Measurements from ENCODE around the gene PGC.

The PGC gene

GRCh38 chr6:41743406-41744235 is 3.6 kb downstream of the PGC start:
- no peak for DNase-seq

- no peak for DNase-seq
Measured at GRCh38 chr6:41741625-41742490, 5.3 kb downstream of the PGC start.

DNA sequence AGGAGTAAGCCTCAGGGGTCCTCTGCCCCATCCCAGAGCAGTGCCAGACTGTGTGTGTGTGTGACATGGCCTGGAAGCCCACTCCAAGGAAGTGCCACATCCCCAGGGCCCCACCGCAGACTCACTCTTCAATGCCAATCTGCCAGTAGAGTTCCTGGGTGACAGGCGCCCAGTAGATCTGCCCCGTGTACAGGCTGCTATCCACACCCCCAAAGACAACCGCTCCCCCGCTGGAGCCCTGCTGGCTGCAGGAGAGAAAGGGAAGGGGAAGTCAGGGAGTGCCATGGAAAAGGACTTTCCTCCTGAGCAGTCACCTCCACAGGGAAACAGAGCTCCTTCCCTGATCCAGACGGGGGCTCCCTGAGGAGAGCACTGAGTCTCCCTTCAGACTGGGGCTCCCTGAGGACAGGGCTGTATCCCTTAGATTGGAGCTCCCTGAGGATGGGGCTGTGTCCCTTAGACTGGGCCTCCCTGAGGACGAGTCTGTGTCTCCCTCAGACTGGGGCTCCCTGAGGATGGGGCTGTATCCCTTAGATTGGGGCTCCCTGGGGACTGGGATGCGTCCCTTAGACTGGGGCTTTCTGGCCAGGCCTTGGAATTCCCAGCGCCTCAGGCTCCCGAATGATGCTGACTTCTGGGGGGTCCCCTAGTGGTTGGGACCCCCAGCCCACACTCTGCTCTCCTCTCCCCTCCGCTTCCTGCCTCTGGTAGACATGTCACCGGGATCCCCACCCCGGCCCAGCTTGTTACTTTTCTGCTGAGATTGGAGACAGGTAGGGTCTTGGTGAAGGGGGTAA is 6.6 kb downstream of the PGC start:
- DNase-seq = no peak

DNA sequence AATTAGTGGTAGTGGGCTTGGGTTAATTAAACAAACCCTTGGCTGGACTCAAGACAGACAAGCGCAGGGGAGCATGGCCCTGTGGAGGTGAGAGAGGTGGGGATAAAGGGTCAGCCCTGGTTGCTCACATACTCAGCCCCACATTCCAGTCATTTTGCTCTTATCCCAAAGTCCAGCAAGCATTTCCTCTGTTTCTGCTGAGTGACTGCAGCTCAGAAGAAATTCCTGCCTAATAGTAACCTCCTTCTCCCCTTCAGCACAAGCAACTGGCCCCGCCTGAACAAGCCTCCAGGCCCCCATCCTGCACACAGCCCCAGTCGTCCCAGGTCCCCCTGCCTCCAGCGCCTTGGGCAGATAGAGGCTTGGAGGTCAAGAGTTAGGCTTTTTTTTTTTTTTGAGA is 8.2 kb downstream of the PGC start:
- DNase-seq = no peak

DNA sequence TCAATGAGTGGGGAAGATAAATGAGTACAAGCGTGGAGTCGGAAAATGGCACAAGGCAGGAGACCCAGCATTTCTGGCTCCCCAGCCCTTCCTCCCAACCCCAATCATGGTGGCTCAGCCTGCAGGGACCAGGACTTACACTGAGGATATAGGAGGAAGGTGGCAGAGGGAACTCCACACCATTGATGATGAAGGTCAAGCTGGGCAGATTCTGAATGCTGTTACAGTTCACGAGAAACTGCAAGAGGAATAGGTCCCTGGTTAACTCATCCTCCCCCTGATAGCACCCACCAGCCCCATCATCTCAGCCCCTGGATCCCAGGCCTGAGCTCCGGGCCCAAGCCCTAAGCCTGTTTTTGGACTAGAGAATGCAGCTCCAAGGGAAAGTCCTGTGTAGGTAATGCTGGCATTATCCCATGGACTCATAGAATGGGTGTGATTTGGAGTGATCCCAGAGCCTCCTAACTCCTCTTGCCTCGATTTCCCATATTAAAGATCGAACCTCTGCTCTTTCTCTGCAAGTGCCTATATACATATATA is 9.5 kb downstream of the PGC start:
- no peak for DNase-seq

DNA sequence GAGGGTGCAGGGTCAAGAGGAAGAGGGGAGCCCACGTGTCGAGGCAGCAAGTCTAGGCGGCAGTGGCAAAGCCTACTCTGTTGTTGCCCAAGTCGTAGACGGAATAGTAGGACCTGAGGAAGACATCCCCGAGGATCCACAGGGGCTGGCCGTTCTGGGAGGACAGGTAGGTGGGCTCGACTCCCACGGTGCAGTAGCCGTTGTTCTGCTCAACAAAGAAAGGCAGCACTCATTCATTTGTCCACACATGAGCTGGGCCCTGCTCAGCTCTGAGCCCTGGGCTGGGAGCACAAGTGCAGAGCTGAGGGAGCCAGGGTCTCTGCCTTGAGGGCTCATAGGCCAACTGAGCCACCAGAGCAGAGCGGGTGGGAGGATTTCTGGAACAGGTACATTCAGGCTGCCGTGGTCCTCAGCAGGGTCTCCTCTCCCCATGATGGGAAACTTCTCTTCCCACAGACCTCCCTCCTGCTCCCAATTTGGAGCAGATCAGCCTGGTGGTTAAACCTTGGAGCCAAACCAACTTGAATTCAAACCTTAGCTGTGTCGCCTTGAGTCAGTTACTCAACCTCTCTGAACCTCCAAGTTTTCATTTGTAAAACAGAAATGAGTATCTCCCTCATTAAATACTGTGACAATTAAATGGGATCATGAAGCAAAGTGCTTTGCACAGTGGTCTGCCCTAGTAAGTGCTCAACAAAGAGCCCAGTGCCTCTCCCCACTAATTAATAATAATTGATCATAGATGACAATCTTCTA is 10.2 kb downstream of the PGC start:
- DNase-seq = no peak

DNA sequence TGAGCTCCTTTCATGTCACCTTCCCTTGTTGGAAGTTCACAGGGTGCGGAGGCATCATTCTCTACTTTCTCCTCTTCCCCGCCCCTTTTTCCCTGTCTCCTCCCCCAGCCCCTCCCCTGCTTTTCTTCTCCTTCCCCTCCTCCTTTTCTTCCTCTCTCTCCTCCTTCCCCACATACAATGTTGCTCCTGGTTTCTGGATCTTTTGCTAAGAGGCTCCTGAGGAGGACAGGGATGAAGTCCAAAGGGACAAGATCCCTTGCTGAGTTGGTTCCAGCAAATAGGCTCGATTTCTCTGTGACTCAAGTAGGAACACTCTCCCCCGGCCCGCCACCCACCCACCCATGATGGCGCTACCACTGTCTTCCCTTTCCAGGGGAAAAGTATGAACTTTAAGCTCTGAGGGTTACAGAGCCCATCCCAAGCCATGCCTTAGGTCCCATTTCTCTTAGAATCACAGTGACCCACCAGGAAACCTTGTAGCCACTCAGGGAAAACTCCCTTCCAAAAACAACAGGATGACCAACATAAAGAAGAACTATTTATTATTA is 10.9 kb downstream of the PGC start:
- DNase-seq = no peak

GRCh38 chr6:41735427-41736185 is 11.6 kb downstream of the PGC start, which contains the start of gene TFEB:
TFEB (minus strand) TSS chr6:41735608; CDS start chr6:41691213, 44,395 bp downstream.
- DNase-seq = peak; percentile 64

DNA sequence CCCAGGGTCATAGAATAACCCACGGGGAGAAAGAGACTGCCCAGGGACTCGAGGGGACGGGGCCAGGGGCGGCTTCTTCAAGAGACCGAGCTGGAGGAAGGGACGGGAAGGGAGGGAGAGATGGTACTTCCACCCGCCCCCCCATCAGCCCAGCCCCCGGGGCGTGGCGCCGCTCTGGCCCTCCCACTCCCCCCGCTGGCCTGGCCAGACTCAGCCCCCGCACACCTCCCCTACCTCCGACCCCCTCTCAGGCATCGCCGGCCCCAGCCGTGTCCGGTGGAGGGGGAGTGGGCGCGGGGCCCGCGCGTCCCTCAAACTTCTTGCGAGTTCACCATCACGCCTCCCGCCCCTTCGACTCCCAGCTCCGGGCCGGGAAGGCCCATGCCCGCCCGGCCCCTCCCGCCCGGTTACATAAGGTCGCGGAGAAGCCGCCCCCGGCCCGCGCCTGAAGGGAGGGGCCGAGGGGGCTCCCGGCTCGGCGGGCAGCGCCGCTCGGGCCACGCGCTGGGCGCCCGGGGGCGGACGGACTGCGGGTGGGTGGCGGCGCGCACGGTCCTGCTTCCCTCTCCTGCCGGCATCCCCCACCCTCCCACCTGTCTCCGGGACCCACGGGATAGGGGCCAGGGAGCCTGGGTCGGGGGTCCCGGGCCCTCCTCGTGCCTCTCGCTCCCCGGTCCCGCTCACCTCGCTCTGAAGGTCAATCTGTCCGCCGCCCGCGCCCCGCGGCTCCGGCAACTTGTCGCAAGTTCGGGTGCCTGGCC is 12.4 kb downstream of the PGC start:
- no peak for DNase-seq

DNA sequence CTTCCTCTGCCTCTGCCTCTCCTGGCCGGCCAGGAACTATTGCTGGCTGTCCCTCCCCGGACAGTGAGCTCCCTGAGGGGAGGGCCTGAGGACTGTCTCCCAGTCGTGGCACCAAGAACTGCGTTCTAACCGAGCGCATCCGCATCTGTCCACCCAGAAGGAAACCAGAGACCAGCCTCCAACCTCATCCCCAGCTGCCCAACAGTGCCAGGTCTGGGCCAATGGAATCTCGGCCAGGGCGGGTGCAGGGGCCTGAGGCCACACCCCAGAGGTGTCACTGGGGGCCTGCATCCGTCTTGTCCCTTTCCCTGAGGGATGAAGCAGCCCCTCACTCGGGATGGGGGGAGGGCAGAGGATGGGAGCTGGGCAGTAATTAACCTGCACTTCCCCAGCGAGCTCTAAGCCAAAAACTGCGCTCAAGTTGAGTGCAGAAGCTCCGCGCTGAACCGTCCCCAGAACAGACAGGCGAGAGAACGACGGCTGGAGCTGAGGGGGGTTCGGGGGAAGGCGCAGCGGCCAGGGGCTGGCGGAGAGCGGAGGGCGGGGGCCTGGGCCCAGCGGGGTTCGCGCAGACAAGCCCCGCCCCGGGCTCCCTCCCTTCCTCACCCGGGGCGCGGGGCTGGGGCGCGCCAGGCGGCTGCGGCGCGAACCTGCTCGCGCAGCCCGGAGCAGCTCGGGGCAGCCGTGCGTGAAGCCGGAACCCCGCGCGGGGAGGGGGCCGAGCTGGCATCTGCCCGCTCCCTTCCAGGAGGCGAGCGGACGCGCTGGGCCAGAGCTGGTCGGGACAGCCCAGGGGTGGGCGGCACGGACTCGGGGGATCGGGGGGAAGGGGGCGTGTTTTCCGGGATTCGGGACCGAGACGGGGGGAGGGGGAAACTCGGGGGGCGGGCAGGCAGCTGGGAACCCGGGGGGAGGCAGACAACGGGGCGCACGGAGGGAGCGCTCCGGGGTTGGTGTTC is 13.2 kb downstream of the PGC start:
- DNase-seq = peak; percentile 45

DNA sequence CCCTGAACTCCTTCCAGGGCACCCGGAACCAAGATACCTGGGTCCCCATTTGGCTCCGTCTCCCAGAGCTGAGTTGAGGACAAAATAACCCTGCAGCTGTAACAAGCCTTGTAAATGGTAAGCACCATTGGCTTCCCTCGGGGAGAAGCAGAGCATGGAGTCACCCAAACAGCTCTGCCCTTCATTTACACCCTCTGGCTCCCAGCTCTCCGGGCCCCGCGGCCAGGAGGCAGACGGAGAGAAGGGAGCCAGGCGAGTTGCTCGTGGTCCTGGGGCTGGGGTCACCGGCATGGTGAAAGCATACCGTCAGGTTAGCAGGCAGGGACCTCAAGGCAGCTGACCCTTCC is 13.9 kb downstream of the PGC start:
- no peak for DNase-seq

- no peak for DNase-seq
Measured at GRCh38 chr6:41732591-41733359, 14.4 kb downstream of the PGC start.

GRCh38 chr6:41732149-41732548 is 15.0 kb downstream of the PGC start:
- DNase-seq = no peak

- no peak for DNase-seq
Measured at GRCh38 chr6:41731561-41732086, 15.6 kb downstream of the PGC start.

DNA sequence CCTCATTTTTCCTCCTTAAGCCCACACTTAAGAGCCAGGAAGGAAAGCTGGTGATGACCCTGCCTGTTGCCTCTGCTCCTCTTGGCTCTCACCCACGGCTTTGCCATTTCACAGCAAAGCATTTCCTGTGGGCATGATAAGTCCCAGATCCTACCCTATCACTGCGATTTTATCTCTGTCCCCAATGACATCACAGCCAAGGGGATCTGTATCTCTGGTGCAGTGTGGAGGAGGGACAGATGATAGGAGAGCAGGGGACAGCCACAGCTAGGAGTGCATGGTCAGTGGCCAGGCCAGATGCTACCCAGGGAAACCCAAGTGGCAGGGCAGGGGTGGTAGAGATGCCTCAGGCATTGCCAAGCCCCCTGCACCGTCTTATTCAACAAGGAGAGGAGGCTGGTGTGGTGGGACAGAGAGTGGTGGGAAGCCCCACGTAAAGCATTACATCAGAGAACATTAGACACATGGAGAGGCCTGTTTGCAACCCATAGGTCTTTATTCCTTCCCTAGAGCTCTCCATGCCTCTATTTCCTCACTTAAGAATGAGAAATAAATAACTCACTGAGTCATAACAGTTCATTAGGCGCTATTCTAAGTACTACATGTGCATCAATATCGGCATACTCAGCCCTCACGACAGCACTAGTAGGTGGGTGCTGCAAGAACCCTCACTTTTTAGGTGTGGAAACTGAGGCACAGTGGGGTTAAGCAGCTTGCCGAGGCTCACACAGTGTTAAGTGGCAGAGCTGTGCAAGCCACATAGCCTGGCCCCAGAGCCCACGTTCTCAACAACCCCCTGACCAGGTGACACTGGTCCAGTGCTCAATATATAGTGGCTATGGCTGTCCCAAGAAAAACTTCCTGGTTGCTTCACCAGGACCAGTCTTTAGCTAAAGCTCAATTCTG is 16.4 kb downstream of the PGC start:
- DNase-seq = no peak

- DNase-seq = no peak
Measured at GRCh38 chr6:41729624-41730023, 17.6 kb downstream of the PGC start.

DNA sequence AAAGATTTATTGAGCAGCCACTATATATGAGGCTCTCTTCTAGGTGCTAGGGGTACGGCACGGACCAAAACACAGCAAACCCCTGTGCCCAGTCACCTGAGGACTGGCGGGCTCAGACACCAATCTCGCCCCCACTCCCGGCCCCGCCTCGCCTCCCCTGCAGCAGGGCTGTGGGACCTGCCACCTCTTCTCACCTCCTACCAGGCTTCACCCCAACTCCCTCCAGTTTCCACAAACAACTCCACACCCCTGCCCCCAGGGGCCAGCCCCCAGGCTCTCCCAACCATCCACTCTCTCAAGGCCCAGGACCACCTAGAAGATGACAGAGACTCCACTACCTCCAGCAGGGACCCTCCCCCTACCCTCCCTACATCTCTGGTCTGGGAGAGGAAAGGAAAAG is 18.2 kb downstream of the PGC start:
- DNase-seq = no peak
